GM12875 (cell line): ENCODE data around the gene EPN3.

Experiments
- H3K4me3 ChIP-seq: one replicate; pipeline ENCODE4 v1.5.1; 2011; ENCODE audit warnings: low read depth, low read length, control low read depth
- CTCF ChIP-seq: IDR thresholded peaks from 2 replicates; pipeline ENCODE4 v1.5.1; 2011; ENCODE audit warnings: low read depth, mild to moderate bottlenecking, control low read depth, inconsistent platforms, low read length, moderate library complexity, borderline replicate concordance; ENCODE audit not compliant: insufficient read depth

Gene EPN3

GRCh38 chr17:50534222-50534978 is 1.9 kb downstream of the EPN3 start:
- H3K4me3 ChIP-seq = no peak overlapping the region
- peak; percentile 32; the same call in 1 of the 2 replicates for TF ChIP-seq CTCF

GRCh38 chr17:50534979-50535326 is 2.4 kb downstream of the EPN3 start:
- TF ChIP-seq CTCF = no peak
- H3K4me3 ChIP-seq = no peak overlapping the region

- H3K4me3 ChIP-seq = no peak overlapping the region
- no peak for TF ChIP-seq CTCF
These were observed 2.9 kb downstream of the EPN3 start for GRCh38 chr17:50535407-50535806.

- no peak for TF ChIP-seq CTCF
- H3K4me3 ChIP-seq = no peak overlapping the region
These were observed 4.4 kb downstream of the EPN3 start for GRCh38 chr17:50536683-50537646.

- H3K4me3 ChIP-seq = no peak overlapping the region
- TF ChIP-seq CTCF = no peak
These were observed 5.4 kb downstream of the EPN3 start for GRCh38 chr17:50537721-50538548.

- H3K4me3 ChIP-seq = no peak overlapping the region
- TF ChIP-seq CTCF = no peak
These were observed 6.2 kb downstream of the EPN3 start for GRCh38 chr17:50538549-50539410.
